ENCODE data around the gene RALGDS. TPM values are rescaled to one million over a fixed set of nuclear protein-coding genes. Genes with fewer than 3 reads are reported as not detected.

Gene RALGDS
- total RNA-seq, 1 experiment from 2014 or later: 24.8 TPM

- H3K27ac ChIP-seq: no peak overlapping the region
- TF ChIP-seq EZH2 (IDR thresholded peaks at IDR 0.05; ENCODE audit: low read depth) (no peak), CTCF (conservative IDR thresholded peaks at IDR 0.05) (no peak)
- intact Hi-C loops (cut with micrococcal nuclease; ENCODE audit: unreplicated experiment): no loop called here
- no peaks in the 10 kb centered on the region for H3K9me2 ChIP-seq (ENCODE audit: insufficient read depth)
- peaks cover 12% of the 10 kb centered on the region; the same call in 1 of the 2 replicates for H3F3A ChIP-seq (ENCODE audit: insufficient read depth, low read depth)
- no TSS peak for BruUV-seq (replicated peaks)
- no peak for DNase-seq
- no peaks in the 10 kb centered on the region for H3K9me3 ChIP-seq (ENCODE audit: insufficient read depth, low read depth)
- no peak overlapping the region for H2AFZ ChIP-seq
- no peak overlapping the region for H3K4me3 ChIP-seq
- no peaks in the 10 kb centered on the region for H3K36me3 ChIP-seq (ENCODE audit: low read depth)
- ChIA-PET POLR2A (ENCODE audit: unreplicated experiment) (no interaction called here), CTCF (no interaction called here)
- no peak overlapping the region for H3K4me2 ChIP-seq
- H3K4me1 ChIP-seq (replicated peaks; ENCODE audit: insufficient read depth): peaks cover 40% of the 10 kb centered on the region
- no peaks in the 10 kb centered on the region for H3K27me3 ChIP-seq (ENCODE audit: insufficient read depth, low read depth)
- H3K79me2 ChIP-seq (ENCODE audit: low read depth): peaks cover 11% of the 10 kb centered on the region; the same call in 1 of the 2 replicates
- H4K20me1 ChIP-seq (ENCODE audit: insufficient read depth): peaks cover under 1% of the 10 kb centered on the region; the same call in 1 of the 2 replicates
These were observed 3.9 kb upstream of the RALGDS start for GRCh38 chr9:133124907-133125275.

DNA sequence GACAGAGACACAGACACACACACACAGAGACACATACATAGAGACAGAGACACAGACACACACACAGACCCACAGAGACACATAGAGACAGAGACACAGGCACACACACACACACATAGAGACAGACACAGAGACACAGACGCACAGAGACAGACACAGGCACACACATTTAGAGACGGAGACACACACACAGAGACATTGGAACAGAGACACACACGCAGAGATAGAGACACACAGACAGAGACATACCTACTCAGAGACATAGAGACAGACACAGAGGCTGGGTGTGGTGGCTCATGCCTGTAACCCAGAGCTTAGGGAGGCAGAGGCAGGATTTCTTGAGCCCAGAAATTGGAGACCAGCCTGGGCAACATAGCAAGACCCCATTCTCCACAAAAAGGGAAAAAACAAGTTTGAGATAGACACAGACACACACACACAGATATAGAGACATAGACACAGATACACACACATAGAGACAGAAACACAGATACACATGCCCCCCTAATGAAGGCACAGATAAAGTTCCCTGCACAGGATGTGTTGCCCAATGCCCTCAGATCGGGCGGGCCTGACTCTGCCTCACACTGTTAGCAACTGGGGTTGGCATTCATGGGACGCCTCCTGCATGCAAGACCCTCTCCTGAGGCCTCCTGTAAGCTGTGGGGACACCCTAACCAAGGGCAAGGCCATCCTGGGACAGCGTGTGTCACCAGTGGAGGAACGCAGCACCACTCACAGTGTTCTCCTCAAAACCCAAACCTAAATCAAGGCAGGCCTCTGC, 3.3 kb upstream of the RALGDS start:
- Histone ChIP-seq H3K4me1 (replicated peaks; ENCODE audit: insufficient read depth) (peaks cover 41% of the 10 kb centered on the region), H2AFZ (no peak overlapping the region), H3K9me2 (ENCODE audit: insufficient read depth) (no peaks in the 10 kb centered on the region), H3K79me2 (ENCODE audit: low read depth) (peaks cover 8% of the 10 kb centered on the region; the same call in 1 of the 2 replicates), H3K9me3 (ENCODE audit: insufficient read depth, low read depth) (no peaks in the 10 kb centered on the region), H3F3A (ENCODE audit: insufficient read depth, low read depth) (peaks cover 12% of the 10 kb centered on the region; the same call in 1 of the 2 replicates), H3K36me3 (ENCODE audit: low read depth) (no peaks in the 10 kb centered on the region), H3K4me3 (no peak overlapping the region), H3K27ac (no peak overlapping the region), H3K27me3 (ENCODE audit: insufficient read depth, low read depth) (no peaks in the 10 kb centered on the region), H4K20me1 (ENCODE audit: insufficient read depth) (peaks cover 3% of the 10 kb centered on the region; the same call in 1 of the 2 replicates), H3K4me2 (no peak overlapping the region)
- TF ChIP-seq CTCF (conservative IDR thresholded peaks at IDR 0.05) (no peak), EZH2 (IDR thresholded peaks at IDR 0.05; ENCODE audit: low read depth) (no peak)
- CTCF ChIA-PET: no interaction called here
- no peak for DNase-seq
- intact Hi-C loops (cut with micrococcal nuclease; ENCODE audit: unreplicated experiment): no loop called here
- POLR2A ChIA-PET (ENCODE audit: unreplicated experiment): no interaction called here
- BruUV-seq (replicated peaks): no TSS peak

GRCh38 chr9:133122935-133123611, 2.0 kb upstream of the RALGDS start:
- peaks cover 10% of the 10 kb centered on the region; the same call in 1 of the 2 replicates for H4K20me1 ChIP-seq (ENCODE audit: insufficient read depth)
- intact Hi-C loops (cut with micrococcal nuclease; ENCODE audit: unreplicated experiment): no loop called here
- ChIA-PET CTCF (interaction anchor here (0.6 kb wide), 1 partner anchor 118 kb away, joined by 5 read pairs; no protein-coding TSS in a partner anchor), POLR2A (ENCODE audit: unreplicated experiment) (no interaction called here)
- no peak overlapping the region for H2AFZ ChIP-seq
- peaks cover 28% of the 10 kb centered on the region for H3K4me1 ChIP-seq (replicated peaks; ENCODE audit: insufficient read depth)
- no peak for DNase-seq
- H3F3A ChIP-seq (ENCODE audit: insufficient read depth, low read depth): peaks cover 12% of the 10 kb centered on the region; the same call in 1 of the 2 replicates
- no peak overlapping the region for H3K27ac ChIP-seq
- no peak overlapping the region for H3K4me3 ChIP-seq
- H3K9me3 ChIP-seq (ENCODE audit: insufficient read depth, low read depth): no peaks in the 10 kb centered on the region
- no peaks in the 10 kb centered on the region for H3K27me3 ChIP-seq (ENCODE audit: insufficient read depth, low read depth)
- no peaks in the 10 kb centered on the region for H3K9me2 ChIP-seq (ENCODE audit: insufficient read depth)
- H3K4me2 ChIP-seq: no peak overlapping the region
- no TSS peak for BruUV-seq (replicated peaks)
- no peaks in the 10 kb centered on the region for H3K79me2 ChIP-seq (ENCODE audit: low read depth)
- TF ChIP-seq CTCF (conservative IDR thresholded peaks at IDR 0.05) (no peak), EZH2 (IDR thresholded peaks at IDR 0.05; ENCODE audit: low read depth) (no peak)
- H3K36me3 ChIP-seq (ENCODE audit: low read depth): no peaks in the 10 kb centered on the region

Measured in PC-9 (cell line).